ENCODE data around the gene NPBWR2.

DNA sequence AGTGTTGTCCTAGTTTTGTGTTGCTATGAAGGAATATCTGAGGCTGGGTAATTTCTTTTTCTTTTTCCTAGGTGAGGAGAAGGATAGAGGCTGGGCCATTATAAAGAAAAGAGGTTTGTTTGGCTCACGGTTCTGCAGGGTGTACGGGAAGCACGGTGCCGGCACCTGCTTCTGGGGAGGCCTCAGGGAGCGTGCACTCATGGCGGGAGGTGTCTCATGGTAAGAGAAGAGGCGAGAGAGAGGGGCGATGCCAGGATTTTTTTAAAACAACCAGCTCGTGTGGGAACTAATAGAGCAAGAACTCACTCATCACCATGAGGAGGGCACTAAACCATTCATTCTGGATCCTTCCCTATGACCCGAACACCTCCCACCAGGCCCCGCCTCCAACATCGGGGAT, 14.2 kb upstream of the NPBWR2 start:
- TF ChIP-seq, protein P1, sequence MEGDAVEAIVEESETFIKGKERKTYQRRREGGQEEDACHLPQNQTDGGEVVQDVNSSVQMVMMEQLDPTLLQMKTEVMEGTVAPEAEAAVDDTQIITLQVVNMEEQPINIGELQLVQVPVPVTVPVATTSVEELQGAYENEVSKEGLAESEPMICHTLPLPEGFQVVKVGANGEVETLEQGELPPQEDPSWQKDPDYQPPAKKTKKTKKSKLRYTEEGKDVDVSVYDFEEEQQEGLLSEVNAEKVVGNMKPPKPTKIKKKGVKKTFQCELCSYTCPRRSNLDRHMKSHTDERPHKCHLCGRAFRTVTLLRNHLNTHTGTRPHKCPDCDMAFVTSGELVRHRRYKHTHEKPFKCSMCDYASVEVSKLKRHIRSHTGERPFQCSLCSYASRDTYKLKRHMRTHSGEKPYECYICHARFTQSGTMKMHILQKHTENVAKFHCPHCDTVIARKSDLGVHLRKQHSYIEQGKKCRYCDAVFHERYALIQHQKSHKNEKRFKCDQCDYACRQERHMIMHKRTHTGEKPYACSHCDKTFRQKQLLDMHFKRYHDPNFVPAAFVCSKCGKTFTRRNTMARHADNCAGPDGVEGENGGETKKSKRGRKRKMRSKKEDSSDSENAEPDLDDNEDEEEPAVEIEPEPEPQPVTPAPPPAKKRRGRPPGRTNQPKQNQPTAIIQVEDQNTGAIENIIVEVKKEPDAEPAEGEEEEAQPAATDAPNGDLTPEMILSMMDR (IDR thresholded peaks at IDR 0.05), result no peak
- TF ChIP-seq, protein P2, sequence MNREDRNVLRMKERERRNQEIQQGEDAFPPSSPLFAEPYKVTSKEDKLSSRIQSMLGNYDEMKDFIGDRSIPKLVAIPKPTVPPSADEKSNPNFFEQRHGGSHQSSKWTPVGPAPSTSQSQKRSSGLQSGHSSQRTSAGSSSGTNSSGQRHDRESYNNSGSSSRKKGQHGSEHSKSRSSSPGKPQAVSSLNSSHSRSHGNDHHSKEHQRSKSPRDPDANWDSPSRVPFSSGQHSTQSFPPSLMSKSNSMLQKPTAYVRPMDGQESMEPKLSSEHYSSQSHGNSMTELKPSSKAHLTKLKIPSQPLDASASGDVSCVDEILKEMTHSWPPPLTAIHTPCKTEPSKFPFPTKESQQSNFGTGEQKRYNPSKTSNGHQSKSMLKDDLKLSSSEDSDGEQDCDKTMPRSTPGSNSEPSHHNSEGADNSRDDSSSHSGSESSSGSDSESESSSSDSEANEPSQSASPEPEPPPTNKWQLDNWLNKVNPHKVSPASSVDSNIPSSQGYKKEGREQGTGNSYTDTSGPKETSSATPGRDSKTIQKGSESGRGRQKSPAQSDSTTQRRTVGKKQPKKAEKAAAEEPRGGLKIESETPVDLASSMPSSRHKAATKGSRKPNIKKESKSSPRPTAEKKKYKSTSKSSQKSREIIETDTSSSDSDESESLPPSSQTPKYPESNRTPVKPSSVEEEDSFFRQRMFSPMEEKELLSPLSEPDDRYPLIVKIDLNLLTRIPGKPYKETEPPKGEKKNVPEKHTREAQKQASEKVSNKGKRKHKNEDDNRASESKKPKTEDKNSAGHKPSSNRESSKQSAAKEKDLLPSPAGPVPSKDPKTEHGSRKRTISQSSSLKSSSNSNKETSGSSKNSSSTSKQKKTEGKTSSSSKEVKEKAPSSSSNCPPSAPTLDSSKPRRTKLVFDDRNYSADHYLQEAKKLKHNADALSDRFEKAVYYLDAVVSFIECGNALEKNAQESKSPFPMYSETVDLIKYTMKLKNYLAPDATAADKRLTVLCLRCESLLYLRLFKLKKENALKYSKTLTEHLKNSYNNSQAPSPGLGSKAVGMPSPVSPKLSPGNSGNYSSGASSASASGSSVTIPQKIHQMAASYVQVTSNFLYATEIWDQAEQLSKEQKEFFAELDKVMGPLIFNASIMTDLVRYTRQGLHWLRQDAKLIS (CRISPR knock-in tag; IDR thresholded peaks at IDR 0.05; ENCODE audit: borderline replicate concordance), result no peak
- TF ChIP-seq, protein P3, sequence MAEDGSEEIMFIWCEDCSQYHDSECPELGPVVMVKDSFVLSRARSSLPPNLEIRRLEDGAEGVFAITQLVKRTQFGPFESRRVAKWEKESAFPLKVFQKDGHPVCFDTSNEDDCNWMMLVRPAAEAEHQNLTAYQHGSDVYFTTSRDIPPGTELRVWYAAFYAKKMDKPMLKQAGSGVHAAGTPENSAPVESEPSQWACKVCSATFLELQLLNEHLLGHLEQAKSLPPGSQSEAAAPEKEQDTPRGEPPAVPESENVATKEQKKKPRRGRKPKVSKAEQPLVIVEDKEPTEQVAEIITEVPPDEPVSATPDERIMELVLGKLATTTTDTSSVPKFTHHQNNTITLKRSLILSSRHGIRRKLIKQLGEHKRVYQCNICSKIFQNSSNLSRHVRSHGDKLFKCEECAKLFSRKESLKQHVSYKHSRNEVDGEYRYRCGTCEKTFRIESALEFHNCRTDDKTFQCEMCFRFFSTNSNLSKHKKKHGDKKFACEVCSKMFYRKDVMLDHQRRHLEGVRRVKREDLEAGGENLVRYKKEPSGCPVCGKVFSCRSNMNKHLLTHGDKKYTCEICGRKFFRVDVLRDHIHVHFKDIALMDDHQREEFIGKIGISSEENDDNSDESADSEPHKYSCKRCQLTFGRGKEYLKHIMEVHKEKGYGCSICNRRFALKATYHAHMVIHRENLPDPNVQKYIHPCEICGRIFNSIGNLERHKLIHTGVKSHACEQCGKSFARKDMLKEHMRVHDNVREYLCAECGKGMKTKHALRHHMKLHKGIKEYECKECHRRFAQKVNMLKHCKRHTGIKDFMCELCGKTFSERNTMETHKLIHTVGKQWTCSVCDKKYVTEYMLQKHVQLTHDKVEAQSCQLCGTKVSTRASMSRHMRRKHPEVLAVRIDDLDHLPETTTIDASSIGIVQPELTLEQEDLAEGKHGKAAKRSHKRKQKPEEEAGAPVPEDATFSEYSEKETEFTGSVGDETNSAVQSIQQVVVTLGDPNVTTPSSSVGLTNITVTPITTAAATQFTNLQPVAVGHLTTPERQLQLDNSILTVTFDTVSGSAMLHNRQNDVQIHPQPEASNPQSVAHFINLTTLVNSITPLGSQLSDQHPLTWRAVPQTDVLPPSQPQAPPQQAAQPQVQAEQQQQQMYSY (CRISPR knock-in tag; IDR thresholded peaks at IDR 0.05), result no peak
- TF ChIP-seq, protein P4, sequence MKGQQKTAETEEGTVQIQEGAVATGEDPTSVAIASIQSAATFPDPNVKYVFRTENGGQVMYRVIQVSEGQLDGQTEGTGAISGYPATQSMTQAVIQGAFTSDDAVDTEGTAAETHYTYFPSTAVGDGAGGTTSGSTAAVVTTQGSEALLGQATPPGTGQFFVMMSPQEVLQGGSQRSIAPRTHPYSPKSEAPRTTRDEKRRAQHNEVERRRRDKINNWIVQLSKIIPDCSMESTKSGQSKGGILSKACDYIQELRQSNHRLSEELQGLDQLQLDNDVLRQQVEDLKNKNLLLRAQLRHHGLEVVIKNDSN (CRISPR knock-in tag; IDR thresholded peaks at IDR 0.05), result no peak
- no peak for TF ChIP-seq NR2C2 (CRISPR knock-in tag; IDR thresholded peaks at IDR 0.05)

Data from WTC11 (cell line).